ENCODE results near the gene CRELD1. TPM values are rescaled to one million over a fixed set of nuclear protein-coding genes. Genes with fewer than 3 reads are reported as not detected.
A peak's percentile ranks its signal among the peaks of the same experiment; 100 is the strongest.

The CRELD1 gene
- total and polyA plus RNA-seq, 2 of the 13 experiments (the other 11 are each of a cell fraction or from before 2014, with no cell fraction given), result 27.1 to 61.9 TPM

GRCh38 chr3:9898467-9899241 lies 35.0 kb upstream of the CRELD1 start (continued):
- TF ChIP-seq REPIN1 (CRISPR knock-in tag; IDR thresholded peaks at IDR 0.05; ENCODE audit: borderline replicate concordance, low read depth), result 0 out of 2 replicates have a peak, but pooled peaks have one; percentile 21
- TF ChIP-seq ZKSCAN1 (IDR thresholded peaks at IDR 0.05; ENCODE audit: low read length), result no peak
- TF ChIP-seq HMGXB4 (CRISPR knock-in tag; IDR thresholded peaks at IDR 0.05; ENCODE audit: borderline replicate concordance in 1 of 2, low read depth in 1 of 2), result peak in 1 of 2 experiments; percentile 6; a peak in 1 of 4 replicates
- no peak for TF ChIP-seq SKI (IDR thresholded peaks at IDR 0.05; ENCODE audit: partially characterized antibody)
- TF ChIP-seq MTA1 (CRISPR knock-in tag; IDR thresholded peaks at IDR 0.05; ENCODE audit: borderline replicate concordance), result 0 out of 2 replicates have a peak, but pooled peaks have one; percentile 41
- TF ChIP-seq ZMYM4 (CRISPR knock-in tag; IDR thresholded peaks at IDR 0.05), result peak; percentile 39; the same call in 1 of the 2 replicates
- TF ChIP-seq GTF3A (CRISPR knock-in tag; conservative IDR thresholded peaks at IDR 0.05), result 0 out of 2 replicates have a peak, but pooled peaks have one; percentile 16
- peak; percentile 60; the same call in 1 of the 2 replicates for TF ChIP-seq ZNF891 (CRISPR knock-in tag; IDR thresholded peaks at IDR 0.05)
- TF ChIP-seq UBTF (CRISPR knock-in tag; IDR thresholded peaks at IDR 0.05), result 0 out of 2 replicates have a peak, but pooled peaks have one; percentile 41
- no peak for TF ChIP-seq ZNF142 (CRISPR knock-in tag; IDR thresholded peaks at IDR 0.05)
- TF ChIP-seq ZBTB33 (CRISPR knock-in tag; IDR thresholded peaks at IDR 0.05), result no peak
- TF ChIP-seq PRDM4 (CRISPR knock-in tag; IDR thresholded peaks at IDR 0.05; ENCODE audit: borderline replicate concordance), result no peak
